Skeletal muscle satellite cell (primary cell): ENCODE results near the gene SPRY1.

Source experiments
- H3K27me3 ChIP-seq: 2 replicates; pipeline ENCODE4 v1.7.0; 2013; ENCODE audit warnings: low read length; ENCODE audit not compliant: control insufficient read depth, insufficient read depth
- H3K36me3 ChIP-seq: 2 replicates; pipeline ENCODE4 v1.7.0; 2013; ENCODE audit warnings: mild to moderate bottlenecking, control low read depth, low read length; ENCODE audit not compliant: insufficient read depth
- H3K4me1 ChIP-seq: 2 replicates; pipeline ENCODE4 v1.7.0; 2013; ENCODE audit warnings: low read length; ENCODE audit not compliant: control insufficient read depth, insufficient read depth
- H3K4me2 ChIP-seq: 2 replicates; pipeline ENCODE4 v1.7.0; 2013; ENCODE audit warnings: mild to moderate bottlenecking, low read length
- H3K4me3 ChIP-seq: 2 replicates; pipeline ENCODE4 v1.7.0; 2013; ENCODE audit warnings: low read length
- H3K9ac ChIP-seq: 2 replicates; pipeline ENCODE4 v1.7.0; 2013; ENCODE audit warnings: mild to moderate bottlenecking, low read depth, low read length, moderate library complexity
- H3K9me3 ChIP-seq: replicated peaks from 2 replicates; pipeline ENCODE4 v1.7.0; 2013; ENCODE audit warnings: mild to moderate bottlenecking, control low read depth, low read length

The SPRY1 gene

DNA sequence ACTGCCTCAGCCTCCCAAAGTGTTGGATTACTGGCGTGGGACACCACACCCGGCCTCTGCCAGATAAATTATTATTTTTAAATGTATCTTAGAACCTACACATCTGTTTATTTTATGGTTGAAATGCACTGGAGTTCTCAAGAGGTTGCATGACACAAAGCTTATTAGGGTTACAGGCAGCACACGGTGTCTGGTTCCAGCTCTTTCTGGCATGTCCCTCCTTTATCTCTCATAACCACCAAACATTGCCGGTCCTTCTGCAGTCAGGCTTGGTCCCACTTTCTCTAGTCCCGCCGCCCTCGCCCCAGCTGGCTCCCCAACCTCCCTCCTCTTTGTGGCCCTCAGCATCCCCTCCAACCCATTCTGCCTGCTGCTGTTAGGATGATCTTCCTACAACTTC, 39.7 kb upstream of the SPRY1 start:
- Histone ChIP-seq H3K4me3 (no peak overlapping the region), H3K4me1 (peaks cover 25% of the 10 kb centered on the region), H3K4me2 (no peak overlapping the region), H3K36me3 (no peaks in the 10 kb centered on the region), H3K9ac (no peak overlapping the region), H3K9me3 (no peaks in the 10 kb centered on the region), H3K27me3 (no peaks in the 10 kb centered on the region)

DNA sequence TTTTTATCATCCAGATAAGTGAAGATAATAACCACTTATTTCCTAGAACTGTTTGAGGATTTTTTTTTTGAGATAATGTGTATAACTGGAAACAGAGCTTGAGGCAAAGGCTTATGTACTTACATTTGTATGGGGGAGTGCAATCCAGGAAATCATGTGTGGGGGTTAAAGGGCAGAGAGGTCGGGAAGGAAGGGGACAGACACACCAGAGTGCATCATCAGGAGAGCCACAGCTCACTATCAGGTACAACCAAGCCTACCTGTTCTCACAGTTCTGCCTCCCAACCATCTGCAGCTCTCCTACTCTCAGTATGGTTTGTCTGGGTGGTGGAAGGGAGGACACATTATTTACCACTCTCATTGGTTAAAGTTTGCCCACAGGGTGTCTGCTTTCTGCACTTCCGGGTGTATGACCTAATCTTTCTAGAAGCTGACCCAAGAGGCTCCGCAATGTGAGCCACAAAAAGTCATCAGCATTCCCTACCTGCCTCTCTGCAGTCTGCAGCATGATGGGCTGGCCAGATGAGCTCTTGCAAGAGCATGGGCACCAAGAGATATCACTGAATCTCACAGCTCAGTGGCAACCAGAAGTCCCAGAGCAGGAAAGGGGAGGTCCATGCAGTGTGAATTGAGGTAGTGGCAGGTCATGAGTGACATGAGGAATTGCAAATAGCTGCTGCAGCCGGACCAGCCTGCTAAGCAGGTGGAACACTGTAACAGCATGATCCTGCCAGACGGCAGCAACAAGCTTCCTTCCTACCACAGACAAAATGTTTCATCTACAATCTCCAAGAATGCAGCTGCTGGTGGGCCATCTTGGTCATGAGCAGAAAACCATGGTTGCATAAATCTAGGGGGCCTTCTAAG, 36.9 kb upstream of the SPRY1 start:
- Histone ChIP-seq H3K4me1 (peaks cover 19% of the 10 kb centered on the region), H3K4me3 (no peak overlapping the region), H3K4me2 (no peak overlapping the region), H3K9ac (no peak overlapping the region), H3K9me3 (peaks cover 4% of the 10 kb centered on the region), H3K36me3 (no peaks in the 10 kb centered on the region), H3K27me3 (no peaks in the 10 kb centered on the region)

DNA sequence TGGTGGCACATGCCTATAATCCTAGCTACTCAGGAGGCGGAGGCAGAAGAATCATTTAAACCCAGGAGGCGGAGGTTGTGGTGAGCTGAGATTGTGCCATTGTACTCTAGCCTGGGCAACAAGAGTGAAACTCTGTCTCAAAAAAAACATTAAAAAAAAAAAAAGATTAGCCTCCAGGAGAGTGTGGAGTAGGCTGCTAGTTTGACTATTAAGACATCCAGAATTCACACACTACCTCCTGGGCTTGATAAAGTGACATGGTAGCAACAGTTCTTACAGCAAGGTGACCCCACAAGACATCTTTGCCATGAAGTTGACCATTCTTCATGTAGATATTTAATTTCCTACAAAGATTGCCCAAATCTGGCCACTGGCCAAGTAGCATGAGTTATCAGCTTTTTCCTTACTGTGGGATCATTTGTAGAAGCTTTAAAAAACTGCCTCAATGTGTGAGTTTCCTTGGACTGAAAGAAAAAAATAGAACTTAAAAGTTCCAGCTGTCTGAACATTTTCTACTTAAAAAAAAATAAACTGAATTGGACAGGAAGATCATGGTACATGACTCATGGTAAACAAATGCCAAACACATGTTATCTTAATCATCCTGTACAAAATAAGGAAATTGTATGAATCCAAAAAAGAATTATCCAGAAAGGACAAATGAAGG, 35.3 kb upstream of the SPRY1 start:
- Histone ChIP-seq H3K4me1 (peaks cover 19% of the 10 kb centered on the region), H3K9ac (peak overlapping the region; percentile 65), H3K9me3 (peaks cover 4% of the 10 kb centered on the region), H3K4me3 (no peak overlapping the region), H3K27me3 (no peaks in the 10 kb centered on the region), H3K4me2 (peak overlapping the region; percentile 65), H3K36me3 (no peaks in the 10 kb centered on the region)

DNA sequence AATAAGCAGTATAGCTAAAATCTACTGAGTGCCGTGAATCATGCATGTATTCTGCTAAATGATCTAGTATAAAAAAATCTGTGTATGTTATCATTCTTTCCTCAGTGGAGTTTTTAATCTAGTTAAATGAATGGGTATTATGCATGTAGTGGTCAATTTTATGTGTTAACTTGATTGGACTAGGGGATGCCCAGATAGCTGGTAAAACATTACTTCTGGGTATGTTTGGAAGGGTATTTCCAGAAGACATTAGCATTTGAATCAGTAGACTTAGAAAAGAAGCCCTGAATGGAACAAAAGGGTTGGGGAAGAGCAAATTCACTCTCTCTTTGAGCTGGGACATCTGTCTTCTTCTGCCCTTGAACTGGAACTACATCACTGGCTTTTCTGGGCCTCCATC, 34.5 kb upstream of the SPRY1 start:
- H3K9ac ChIP-seq: no peak overlapping the region

DNA sequence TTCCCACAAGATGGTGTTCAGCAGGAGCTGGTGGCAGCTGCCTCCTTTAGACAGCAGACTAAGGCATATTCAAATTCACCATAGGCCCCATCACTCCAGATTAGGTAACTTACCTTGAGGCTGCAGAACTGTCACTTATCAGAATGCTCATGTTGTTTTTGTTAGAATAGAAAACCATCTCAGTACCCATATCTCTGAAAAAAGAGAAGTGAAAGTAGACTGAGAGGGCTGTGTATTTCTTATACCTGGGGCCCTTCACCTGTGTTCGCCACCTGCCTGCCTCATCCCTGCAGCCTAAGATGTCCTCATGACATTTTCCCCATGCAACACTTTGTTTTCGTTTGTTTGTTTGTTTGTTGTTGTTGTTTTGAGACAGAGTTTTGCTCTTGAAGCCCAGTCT, 32.9 kb upstream of the SPRY1 start:
- peaks cover 19% of the 10 kb centered on the region for H3K4me1 ChIP-seq
- H3K27me3 ChIP-seq: no peaks in the 10 kb centered on the region
- H3K9ac ChIP-seq: no peak overlapping the region
- H3K4me3 ChIP-seq: no peak overlapping the region
- no peak overlapping the region for H3K4me2 ChIP-seq
- H3K36me3 ChIP-seq: no peaks in the 10 kb centered on the region
- H3K9me3 ChIP-seq: peaks cover 4% of the 10 kb centered on the region

More for the DNA sequence above, 34.5 kb upstream of the SPRY1 start:
- Histone ChIP-seq H3K4me1 (peaks cover 19% of the 10 kb centered on the region), H3K4me3 (no peak overlapping the region), H3K27me3 (no peaks in the 10 kb centered on the region), H3K9me3 (peaks cover 4% of the 10 kb centered on the region), H3K4me2 (no peak overlapping the region), H3K36me3 (no peaks in the 10 kb centered on the region)

DNA sequence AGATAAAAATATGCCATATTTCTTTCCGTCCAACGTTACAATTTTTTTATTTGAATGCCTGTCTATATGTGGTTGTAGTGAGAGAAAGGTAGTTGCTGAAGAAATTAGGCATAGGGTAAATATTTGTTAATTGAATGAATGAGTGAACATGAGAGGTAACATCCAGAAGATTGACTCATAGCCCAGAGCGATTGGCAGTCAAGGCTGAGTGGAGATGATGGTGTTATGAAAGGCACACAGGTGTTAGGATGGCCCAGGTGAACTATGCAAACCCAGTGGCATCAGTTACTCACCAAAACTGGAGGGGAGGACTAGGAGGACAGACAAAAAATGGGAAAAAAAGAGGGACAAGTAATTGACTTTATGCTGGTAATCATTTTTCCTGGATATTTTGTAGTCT, 31.7 kb upstream of the SPRY1 start:
- no peak overlapping the region for H3K4me3 ChIP-seq
- peaks cover 4% of the 10 kb centered on the region for H3K9me3 ChIP-seq
- no peak overlapping the region for H3K9ac ChIP-seq
- H3K4me2 ChIP-seq: no peak overlapping the region
- H3K27me3 ChIP-seq: no peaks in the 10 kb centered on the region
- H3K4me1 ChIP-seq: peaks cover 19% of the 10 kb centered on the region
- H3K36me3 ChIP-seq: no peaks in the 10 kb centered on the region

DNA sequence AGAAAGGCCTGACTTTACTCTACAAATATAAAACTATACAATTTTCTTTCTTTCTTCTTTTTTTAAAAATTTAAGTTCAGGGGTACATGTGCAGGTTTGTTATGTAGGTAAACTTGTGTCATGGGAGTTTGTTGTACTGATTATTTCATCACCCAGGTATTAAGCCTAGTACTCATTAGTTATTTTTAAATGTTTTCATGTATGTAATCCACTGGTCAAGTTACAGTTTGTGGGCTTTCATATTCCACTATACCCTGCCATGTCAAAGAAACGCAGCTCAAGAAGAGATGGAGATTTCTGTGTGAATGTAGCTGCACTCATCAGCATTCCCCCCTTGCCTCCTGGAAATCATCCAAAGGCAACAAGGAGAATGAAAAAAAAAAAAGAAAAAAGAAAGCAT, 31.2 kb upstream of the SPRY1 start:
- no peak overlapping the region for H3K4me2 ChIP-seq
- H3K9ac ChIP-seq: no peak overlapping the region
- H3K27me3 ChIP-seq: no peaks in the 10 kb centered on the region
- H3K9me3 ChIP-seq: peaks cover 4% of the 10 kb centered on the region
- H3K4me1 ChIP-seq: peaks cover 18% of the 10 kb centered on the region
- H3K4me3 ChIP-seq: no peak overlapping the region
- no peaks in the 10 kb centered on the region for H3K36me3 ChIP-seq

DNA sequence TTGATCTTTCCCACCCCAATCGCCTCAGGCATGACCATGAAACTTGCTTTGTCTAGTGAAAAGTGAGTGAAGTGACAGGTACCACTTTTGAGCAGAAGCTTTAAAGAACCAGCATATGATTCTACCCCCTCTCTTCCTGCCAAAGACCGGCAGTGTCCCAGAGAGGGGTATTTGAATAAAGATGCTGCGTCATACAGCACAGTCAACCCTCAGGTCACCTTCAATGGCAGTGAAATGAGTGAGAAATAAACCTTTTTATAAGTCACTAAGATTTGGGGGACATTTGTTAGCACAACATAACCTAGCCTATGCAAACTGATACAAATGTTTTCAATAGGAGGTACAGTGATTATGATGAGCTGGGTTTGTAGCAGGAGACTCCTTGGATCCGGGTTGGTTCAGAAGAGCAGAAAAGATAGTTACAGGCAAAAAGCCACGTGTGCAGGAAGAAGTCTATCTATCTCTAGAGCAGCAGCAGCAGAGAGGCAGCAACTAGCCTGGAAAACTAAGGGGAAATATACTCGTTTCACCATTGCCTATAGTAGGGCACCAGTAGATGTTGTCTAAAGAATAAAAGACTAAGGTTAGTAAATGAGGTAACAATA, 30.3 kb upstream of the SPRY1 start:
- Histone ChIP-seq H3K36me3 (no peaks in the 10 kb centered on the region), H3K4me2 (no peak overlapping the region), H3K27me3 (no peaks in the 10 kb centered on the region), H3K4me3 (no peak overlapping the region), H3K4me1 (peaks cover 10% of the 10 kb centered on the region), H3K9ac (no peak overlapping the region), H3K9me3 (peaks cover 4% of the 10 kb centered on the region)

DNA sequence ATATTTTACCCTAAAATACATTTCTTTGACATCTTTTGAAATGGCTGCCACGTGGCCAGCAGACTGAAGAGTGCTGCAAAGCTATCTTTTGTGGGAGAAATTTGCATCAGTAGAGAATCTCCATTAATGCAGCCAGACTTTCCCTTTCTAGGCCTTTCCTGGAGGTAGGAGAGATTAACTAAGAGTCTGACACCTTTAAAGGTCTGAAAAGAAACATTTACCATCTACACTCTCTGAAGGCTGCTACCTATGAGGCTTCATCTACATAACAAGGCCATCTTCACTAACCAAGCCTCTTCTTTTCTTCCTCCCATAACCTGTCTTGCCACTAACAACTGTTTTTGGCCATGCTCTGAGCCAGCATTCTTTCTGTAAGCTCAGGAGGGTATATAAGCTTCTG, 17.8 kb upstream of the SPRY1 start:
- no peak overlapping the region for H3K4me2 ChIP-seq
- H3K9ac ChIP-seq: no peak overlapping the region
- H3K36me3 ChIP-seq: no peaks in the 10 kb centered on the region
- no peaks in the 10 kb centered on the region for H3K27me3 ChIP-seq
- H3K4me3 ChIP-seq: no peak overlapping the region
- no peaks in the 10 kb centered on the region for H3K9me3 ChIP-seq
- peaks cover 11% of the 10 kb centered on the region for H3K4me1 ChIP-seq

DNA sequence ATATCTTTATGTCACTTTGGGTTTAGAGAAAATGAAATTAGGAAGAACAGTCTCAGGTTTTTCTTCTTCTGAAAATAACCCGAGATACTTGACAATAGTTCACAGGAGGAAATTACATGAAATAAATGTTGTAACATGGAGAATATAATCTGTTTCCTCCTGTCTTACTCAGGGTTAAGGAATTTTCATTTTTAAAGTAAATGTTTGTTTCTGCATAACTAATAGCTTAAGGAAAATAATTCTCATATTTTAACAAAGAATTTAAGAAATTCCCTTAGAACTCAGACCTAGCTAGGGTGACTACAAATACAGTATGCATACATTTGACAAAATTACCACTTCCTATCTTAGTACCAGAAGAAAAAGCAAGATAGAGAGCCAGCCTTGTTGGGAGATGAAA, 17.2 kb upstream of the SPRY1 start:
- H3K4me3 ChIP-seq: no peak overlapping the region
- H3K9me3 ChIP-seq: no peaks in the 10 kb centered on the region
- no peaks in the 10 kb centered on the region for H3K36me3 ChIP-seq
- no peaks in the 10 kb centered on the region for H3K27me3 ChIP-seq
- peaks cover 11% of the 10 kb centered on the region for H3K4me1 ChIP-seq
- no peak overlapping the region for H3K4me2 ChIP-seq
- H3K9ac ChIP-seq: no peak overlapping the region

DNA sequence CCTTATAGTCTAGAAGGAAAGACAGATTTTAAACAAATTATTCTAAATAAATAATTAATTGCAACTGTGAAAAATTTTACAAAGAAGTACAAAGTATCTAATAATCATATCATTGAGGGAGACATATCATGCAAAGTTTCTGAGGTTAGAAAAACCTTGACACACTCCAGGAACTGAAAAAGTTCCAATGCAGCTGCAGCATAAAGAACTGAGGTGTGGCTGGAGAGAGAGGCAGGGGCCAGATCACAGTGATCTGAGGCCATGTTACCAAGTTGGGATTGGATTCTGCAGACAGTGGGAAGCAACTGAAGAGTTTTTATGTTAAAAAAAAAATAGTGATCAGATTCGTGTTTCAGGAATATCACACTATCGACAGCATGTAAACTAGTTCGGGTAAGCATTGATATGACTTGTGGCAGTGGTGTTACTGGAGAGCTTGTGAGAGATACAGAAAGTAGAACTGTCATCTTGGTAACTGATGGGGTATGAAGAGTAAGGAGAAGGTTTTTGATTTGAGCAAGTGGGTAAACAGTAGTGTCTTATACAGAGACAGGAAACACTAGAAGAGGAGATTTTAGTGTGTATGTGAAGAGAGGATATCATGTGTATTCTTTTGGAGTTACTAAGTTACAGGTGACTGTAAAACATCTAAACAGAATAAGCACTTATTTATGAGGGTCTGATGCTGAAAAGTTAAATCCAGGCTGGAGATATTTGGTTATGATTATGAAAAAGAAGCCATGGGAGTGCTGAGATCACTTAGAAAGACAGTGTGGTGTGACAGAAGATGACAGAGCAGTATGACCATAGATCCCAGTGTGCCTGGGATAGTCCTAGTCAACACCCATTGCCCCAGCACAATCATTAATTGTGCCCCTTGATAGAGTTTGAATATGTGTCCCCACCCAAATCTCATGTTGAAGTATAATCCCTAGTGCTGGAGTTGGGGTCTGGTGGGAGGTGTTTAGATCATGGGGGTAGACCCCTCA, 15.6 kb upstream of the SPRY1 start:
- no peaks in the 10 kb centered on the region for H3K9me3 ChIP-seq

More for the DNA sequence above, 15.6 kb upstream of the SPRY1 start:
- no peaks in the 10 kb centered on the region for H3K27me3 ChIP-seq
- H3K4me3 ChIP-seq: no peak overlapping the region
- H3K4me2 ChIP-seq: no peak overlapping the region
- H3K9ac ChIP-seq: no peak overlapping the region
- H3K36me3 ChIP-seq: no peaks in the 10 kb centered on the region
- H3K4me1 ChIP-seq: peaks cover 11% of the 10 kb centered on the region
